Lower lobe of right lung (tissue), 2 donors: ENCODE results near the gene HGD. TPM values are rescaled to one million over a fixed set of nuclear protein-coding genes. Genes with fewer than 3 reads are reported as not detected.

Experiments
- ATAC-seq, 2 donors: fragments of 200-7000 bp; cut with Tn5 transposase; one replicate each; pipeline ENCODE4 v1.9.1; 2020 to 2022; ENCODE audit warnings: mild to moderate bottlenecking in 2 of 2, moderate library complexity in 2 of 2
- DNase-seq: peaks from one replicate; pipeline ENCODE4 v3.0.0-alpha.2; 2020
- H3K27ac ChIP-seq: fragments of 200-600 bp; one replicate; pipeline ENCODE4 v1.8.0; 2022
- H3K27me3 ChIP-seq: fragments of 200-600 bp; one replicate; pipeline ENCODE4 v1.8.0; 2022; ENCODE audit warnings: low read depth
- H3K36me3 ChIP-seq: fragments of 200-600 bp; one replicate; pipeline ENCODE4 v1.8.0; 2022; ENCODE audit warnings: mild to moderate bottlenecking
- H3K4me1 ChIP-seq: fragments of 200-600 bp; one replicate; pipeline ENCODE4 v1.8.0; 2022
- H3K4me3 ChIP-seq: fragments of 200-600 bp; one replicate; pipeline ENCODE4 v1.8.0; 2022; ENCODE audit warnings: mild to moderate bottlenecking
- H3K9me3 ChIP-seq: fragments of 200-600 bp; one replicate; pipeline ENCODE4 v1.8.0; 2022
- CTCF ChIP-seq: fragments of 200-600 bp; IDR thresholded peaks from one replicate; pipeline ENCODE4 v1.8.0; 2022; ENCODE audit warnings: antibody characterized with exemption, mild to moderate bottlenecking
- intact Hi-C: fragments of 100-400 bp; cut with DNase I; formaldehyde crosslinking; loops from one replicate; pipeline ENCODE4 v1.11.0; 2022
- total RNA-seq: library from RNA; stranded (reverse); fragmentation: NEBNext Ultra II Directional; extraction: Animal tissue kit (Norgen Biotek cat#: 25700); gene quantifications from one replicate; pipeline ENCODE4 v1.2.1, GENCODE V29; 2021
- donor health status: DM: no; HTN: yes; CAD: no; lungs with severe emphysema.

HGD gene
- total RNA-seq, 1 donor from 2014 or later, result 1.7 TPM

DNA sequence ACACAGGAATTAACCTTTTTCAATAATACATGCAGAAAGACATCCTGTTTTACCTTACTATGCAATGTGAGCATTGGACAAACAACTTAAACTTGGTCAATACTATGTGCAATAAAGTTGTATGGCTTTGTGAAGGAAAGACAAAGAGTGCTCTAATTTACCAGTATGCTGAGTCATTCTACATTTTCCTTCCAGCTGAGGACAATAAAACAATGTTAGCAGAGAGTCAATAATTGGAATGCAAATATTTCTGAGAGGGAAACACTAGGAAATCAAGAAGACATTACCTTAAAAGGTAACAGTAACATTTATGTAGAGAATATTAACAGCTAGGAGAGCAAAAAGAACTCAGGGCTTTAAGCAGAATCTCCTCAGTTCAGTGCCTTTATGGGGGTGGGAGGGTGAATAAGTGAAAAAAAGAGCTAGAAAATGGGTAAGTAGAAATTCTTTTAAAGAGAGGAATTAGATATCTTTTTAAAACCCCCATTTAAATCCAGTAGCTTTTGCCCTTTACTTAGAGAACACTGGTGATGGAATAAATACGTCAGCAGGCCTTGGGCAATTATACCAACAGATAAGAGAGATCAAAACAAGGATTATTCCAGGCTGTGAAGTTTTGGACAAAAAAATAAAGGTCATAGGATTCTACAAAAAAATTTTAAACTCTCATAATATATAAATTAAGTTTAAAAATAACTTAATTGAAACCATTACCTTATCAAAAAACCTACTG is 11.6 kb upstream of the HGD start:
- no peak for TF ChIP-seq CTCF
- H3K4me1 ChIP-seq, result no peaks in the 10 kb centered on the region
- intact Hi-C loops, result no loop called here
- H3K36me3 ChIP-seq, result peaks cover 15% of the 10 kb centered on the region
- H3K9me3 ChIP-seq, result no peaks in the 10 kb centered on the region
- H3K4me3 ChIP-seq, result no peak overlapping the region
- ATAC-seq (no peak), DNase-seq (no peak)
- no peaks in the 10 kb centered on the region for H3K27me3 ChIP-seq
- no peak overlapping the region for H3K27ac ChIP-seq

DNA sequence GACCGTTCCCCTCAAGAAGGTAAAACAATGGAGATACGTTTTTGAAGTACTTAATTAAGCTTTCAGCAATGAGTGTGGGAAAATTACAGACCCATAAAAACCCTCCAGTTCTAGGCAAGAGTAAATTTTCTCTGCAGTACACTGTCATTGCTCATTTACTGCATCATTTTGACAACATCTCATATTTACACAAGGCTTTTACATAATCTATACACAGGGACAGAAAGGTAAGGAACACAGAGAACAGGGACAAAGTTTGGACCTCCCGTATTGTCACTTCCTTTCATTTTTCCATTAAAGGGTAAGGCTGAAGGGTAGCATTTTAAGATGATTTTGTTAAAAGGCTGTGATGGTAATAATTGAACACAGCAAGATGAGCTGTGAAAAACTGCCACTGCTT is 7.4 kb upstream of the HGD start:
- no peaks in the 10 kb centered on the region for H3K27me3 ChIP-seq
- peaks cover 7% of the 10 kb centered on the region for H3K36me3 ChIP-seq
- ATAC-seq, result no peak
- TF ChIP-seq CTCF, result no peak
- no peak overlapping the region for H3K27ac ChIP-seq
- no peak overlapping the region for H3K4me3 ChIP-seq
- intact Hi-C loops, result no loop called here
- H3K9me3 ChIP-seq, result no peaks in the 10 kb centered on the region
- no peaks in the 10 kb centered on the region for H3K4me1 ChIP-seq
- DNase-seq, result no peak

GRCh38 chr3:120688121-120688520 is 6.1 kb upstream of the HGD start:
- intact Hi-C loops, result no loop called here
- Histone ChIP-seq H3K36me3 (peaks cover 7% of the 10 kb centered on the region), H3K4me3 (no peak overlapping the region), H3K9me3 (no peaks in the 10 kb centered on the region), H3K27ac (no peak overlapping the region), H3K27me3 (no peaks in the 10 kb centered on the region), H3K4me1 (no peaks in the 10 kb centered on the region)
- ATAC-seq (no peak), DNase-seq (no peak)
- no peak for TF ChIP-seq CTCF

GRCh38 chr3:120685411-120685810 is 3.4 kb upstream of the HGD start:
- Histone ChIP-seq H3K36me3 (peaks cover 7% of the 10 kb centered on the region), H3K27ac (no peak overlapping the region), H3K9me3 (no peaks in the 10 kb centered on the region), H3K4me3 (no peak overlapping the region), H3K27me3 (no peaks in the 10 kb centered on the region), H3K4me1 (no peaks in the 10 kb centered on the region)
- intact Hi-C loops, result no loop called here
- ATAC-seq, result no peak
- no peak for TF ChIP-seq CTCF
- no peak for DNase-seq

DNA sequence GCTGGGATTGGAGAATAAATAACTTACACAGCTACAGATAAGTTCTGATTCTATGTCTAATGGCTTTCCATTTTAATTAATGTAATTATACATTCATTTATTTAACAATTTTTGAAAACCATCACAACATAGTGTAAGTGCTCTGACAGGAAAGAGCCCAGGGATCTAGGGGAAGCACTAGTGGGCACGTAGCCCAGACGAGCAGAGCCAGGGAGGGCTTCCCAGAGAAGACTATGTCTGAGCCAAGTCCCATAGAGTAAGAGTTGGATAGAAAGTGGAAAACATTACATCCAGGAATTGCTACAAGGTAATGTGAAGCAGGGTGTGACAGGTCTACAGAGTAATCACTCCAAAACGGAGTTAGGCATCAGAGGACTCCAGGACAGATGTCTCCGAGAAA is 2.9 kb upstream of the HGD start:
- H3K27me3 ChIP-seq, result no peaks in the 10 kb centered on the region
- ATAC-seq (no peak), DNase-seq (no peak)
- H3K9me3 ChIP-seq, result no peaks in the 10 kb centered on the region
- H3K4me3 ChIP-seq, result no peak overlapping the region
- H3K4me1 ChIP-seq, result no peaks in the 10 kb centered on the region
- intact Hi-C loops, result no loop called here
- no peak overlapping the region for H3K27ac ChIP-seq
- H3K36me3 ChIP-seq, result peaks cover 7% of the 10 kb centered on the region
- TF ChIP-seq CTCF, result no peak
